Stomach (tissue), 4 donors: ENCODE data around the gene C9orf50.

ENCODE experiments used
- POLR2A ChIP-seq, 4 donors: fragments of 450-650 bp; IDR thresholded peaks; one replicate each; pipeline ENCODE4 v1.6.1; 2016; ENCODE audit warnings: antibody characterized with exemption in 4 of 4, control low read depth in 2 of 4, mild to moderate bottlenecking in 1 of 4, moderate library complexity in 1 of 4
- TF ChIP-seq, protein P1 (sequence below), 7 experiments: fragments of 450-650 bp in 4 of 7; fragments of 200-600 bp in 3 of 7; sonication (generic) in 3 of 7; IDR thresholded peaks; one replicate each; pipeline ENCODE4 v1.5.1; 2016 to 2019; ENCODE audit warnings: antibody characterized with exemption in 7 of 7, control low read depth in 2 of 7, mild to moderate bottlenecking in 1 of 7

DNA sequence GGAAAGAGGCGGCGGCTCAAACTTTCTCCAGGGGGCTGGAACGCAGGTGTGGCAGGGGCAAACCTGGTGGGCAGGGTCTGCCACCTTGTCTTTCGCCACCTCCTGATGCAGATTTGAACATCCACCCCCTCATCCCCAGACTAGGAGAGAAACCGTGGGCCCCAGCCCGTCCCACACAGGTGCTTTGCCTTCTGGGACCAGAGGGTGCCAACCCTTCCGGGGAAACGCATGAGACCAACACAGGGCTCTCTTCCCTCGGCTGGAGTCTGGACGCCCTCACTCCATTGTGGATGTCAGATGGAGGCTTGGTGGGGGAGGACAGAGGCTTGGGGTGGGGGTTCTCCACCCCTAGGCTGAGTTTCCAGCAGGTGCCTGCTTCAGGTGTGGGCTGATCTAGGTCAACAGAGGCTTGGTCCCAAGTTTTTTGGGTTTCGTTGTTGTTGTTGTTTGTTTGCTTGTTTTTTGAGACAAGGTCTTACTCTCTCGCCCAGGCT is 9.5 kb downstream of the C9orf50 start:
- TF ChIP-seq, protein P1, sequence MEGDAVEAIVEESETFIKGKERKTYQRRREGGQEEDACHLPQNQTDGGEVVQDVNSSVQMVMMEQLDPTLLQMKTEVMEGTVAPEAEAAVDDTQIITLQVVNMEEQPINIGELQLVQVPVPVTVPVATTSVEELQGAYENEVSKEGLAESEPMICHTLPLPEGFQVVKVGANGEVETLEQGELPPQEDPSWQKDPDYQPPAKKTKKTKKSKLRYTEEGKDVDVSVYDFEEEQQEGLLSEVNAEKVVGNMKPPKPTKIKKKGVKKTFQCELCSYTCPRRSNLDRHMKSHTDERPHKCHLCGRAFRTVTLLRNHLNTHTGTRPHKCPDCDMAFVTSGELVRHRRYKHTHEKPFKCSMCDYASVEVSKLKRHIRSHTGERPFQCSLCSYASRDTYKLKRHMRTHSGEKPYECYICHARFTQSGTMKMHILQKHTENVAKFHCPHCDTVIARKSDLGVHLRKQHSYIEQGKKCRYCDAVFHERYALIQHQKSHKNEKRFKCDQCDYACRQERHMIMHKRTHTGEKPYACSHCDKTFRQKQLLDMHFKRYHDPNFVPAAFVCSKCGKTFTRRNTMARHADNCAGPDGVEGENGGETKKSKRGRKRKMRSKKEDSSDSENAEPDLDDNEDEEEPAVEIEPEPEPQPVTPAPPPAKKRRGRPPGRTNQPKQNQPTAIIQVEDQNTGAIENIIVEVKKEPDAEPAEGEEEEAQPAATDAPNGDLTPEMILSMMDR (IDR thresholded peaks at IDR 0.05), result no peak
- TF ChIP-seq POLR2A (IDR thresholded peaks at IDR 0.05), result no peak
